ENCODE data around the gene CNTN4.

The CNTN4 gene

GRCh38 chr3:2847062-2847841 is 748.6 kb downstream of the CNTN4 start:
- H3K4me3 ChIP-seq (ENCODE audit: low read depth in 1 of 2, low read length in 2 of 2): no peak overlapping the region
- ATAC-seq (ENCODE audit: insufficient read depth, low read depth): no peak
- H3K9ac ChIP-seq (ENCODE audit: low read depth, low read length): no peak overlapping the region
- no peaks in the 10 kb centered on the region for H3K9me3 ChIP-seq (ENCODE audit: insufficient read depth, low read length, severe bottlenecking)
- no peaks in the 10 kb centered on the region for H3K36me3 ChIP-seq (ENCODE audit: insufficient read depth, low read length)
- TF ChIP-seq CTCF (IDR thresholded peaks at IDR 0.05; ENCODE audit: borderline replicate concordance, extremely low read depth, low read length, poor library complexity, severe bottlenecking) (no peak), EZH2 (IDR thresholded peaks at IDR 0.05; ENCODE audit: borderline replicate concordance, low read depth, low read length, severe bottlenecking) (no peak)
- H3K4me1 ChIP-seq (ENCODE audit: insufficient read depth, low read length): no peaks in the 10 kb centered on the region
- H2AFZ ChIP-seq (ENCODE audit: low read depth, low read length): no peak overlapping the region
- no peak for DNase-seq
- H3K79me2 ChIP-seq (ENCODE audit: insufficient read depth, low read length): no peaks in the 10 kb centered on the region
- no peak overlapping the region for H3K27ac ChIP-seq (ENCODE audit: low read length)
- H3K4me2 ChIP-seq (ENCODE audit: insufficient read depth, low read length): no peak overlapping the region
- H3K27me3 ChIP-seq (ENCODE audit: insufficient read depth, low read length, poor library complexity): no peaks in the 10 kb centered on the region
- no peaks in the 10 kb centered on the region for H4K20me1 ChIP-seq (ENCODE audit: insufficient read depth, low read length)

- Histone ChIP-seq H3K4me1 (ENCODE audit: insufficient read depth, low read length) (no peaks in the 10 kb centered on the region), H4K20me1 (ENCODE audit: insufficient read depth, low read length) (no peaks in the 10 kb centered on the region), H3K36me3 (ENCODE audit: insufficient read depth, low read length) (no peaks in the 10 kb centered on the region), H3K4me3 (ENCODE audit: low read depth in 1 of 2, low read length in 2 of 2) (no peak overlapping the region), H3K4me2 (ENCODE audit: insufficient read depth, low read length) (no peak overlapping the region), H3K27ac (ENCODE audit: low read length) (no peak overlapping the region), H3K9ac (ENCODE audit: low read depth, low read length) (no peak overlapping the region), H3K9me3 (ENCODE audit: insufficient read depth, low read length, severe bottlenecking) (no peaks in the 10 kb centered on the region), H2AFZ (ENCODE audit: low read depth, low read length) (no peak overlapping the region), H3K79me2 (ENCODE audit: insufficient read depth, low read length) (no peaks in the 10 kb centered on the region), H3K27me3 (ENCODE audit: insufficient read depth, low read length, poor library complexity) (no peaks in the 10 kb centered on the region)
- DNase-seq (no peak), ATAC-seq (ENCODE audit: insufficient read depth, low read depth) (no peak)
- TF ChIP-seq EZH2 (IDR thresholded peaks at IDR 0.05; ENCODE audit: borderline replicate concordance, low read depth, low read length, severe bottlenecking) (no peak), CTCF (IDR thresholded peaks at IDR 0.05; ENCODE audit: borderline replicate concordance, extremely low read depth, low read length, poor library complexity, severe bottlenecking) (no peak)
These were observed 750.4 kb downstream of the CNTN4 start for GRCh38 chr3:2849092-2849491.

GRCh38 chr3:2850701-2851100 is 752.0 kb downstream of the CNTN4 start:
- Histone ChIP-seq H2AFZ (ENCODE audit: low read depth, low read length) (no peak overlapping the region), H3K27me3 (ENCODE audit: insufficient read depth, low read length, poor library complexity) (no peaks in the 10 kb centered on the region), H3K79me2 (ENCODE audit: insufficient read depth, low read length) (no peaks in the 10 kb centered on the region), H3K4me1 (ENCODE audit: insufficient read depth, low read length) (no peaks in the 10 kb centered on the region), H3K9ac (ENCODE audit: low read depth, low read length) (no peak overlapping the region), H4K20me1 (ENCODE audit: insufficient read depth, low read length) (no peaks in the 10 kb centered on the region), H3K36me3 (ENCODE audit: insufficient read depth, low read length) (no peaks in the 10 kb centered on the region), H3K4me2 (ENCODE audit: insufficient read depth, low read length) (no peak overlapping the region), H3K27ac (ENCODE audit: low read length) (no peak overlapping the region), H3K4me3 (ENCODE audit: low read depth in 1 of 2, low read length in 2 of 2) (no peak overlapping the region), H3K9me3 (ENCODE audit: insufficient read depth, low read length, severe bottlenecking) (no peaks in the 10 kb centered on the region)
- ATAC-seq (ENCODE audit: insufficient read depth, low read depth): no peak
- no peak for DNase-seq
- TF ChIP-seq CTCF (IDR thresholded peaks at IDR 0.05; ENCODE audit: borderline replicate concordance, extremely low read depth, low read length, poor library complexity, severe bottlenecking): no peak
- TF ChIP-seq EZH2 (IDR thresholded peaks at IDR 0.05; ENCODE audit: borderline replicate concordance, low read depth, low read length, severe bottlenecking): no peak

Data from DND-41 (cell line).